Upper lobe of left lung (tissue), 4 donors: Measurements from ENCODE around the gene SEMA3D.

ENCODE experiments used
- POLR2A ChIP-seq, 4 donors: fragments of 450-650 bp; IDR thresholded peaks; one replicate each; pipeline ENCODE4 v1.5.1; 2016 to 2017; ENCODE audit warnings: antibody characterized with exemption in 4 of 4, mild to moderate bottlenecking in 2 of 4
- POLR2AphosphoS5 ChIP-seq, 2 donors: sonication (generic); formaldehyde crosslinking; IDR thresholded peaks; one replicate each; pipeline ENCODE4 v1.5.1; 2017; ENCODE audit warnings: antibody characterized with exemption in 2 of 2
- TF ChIP-seq, protein P1 (sequence below), 6 experiments: fragments of 450-650 bp in 4 of 6; fragments of 200-600 bp in 2 of 6; sonication (generic) in 2 of 6; IDR thresholded peaks; one replicate each; pipeline ENCODE4 v1.5.1; 2016 to 2019; ENCODE audit warnings: antibody characterized with exemption in 6 of 6

DNA sequence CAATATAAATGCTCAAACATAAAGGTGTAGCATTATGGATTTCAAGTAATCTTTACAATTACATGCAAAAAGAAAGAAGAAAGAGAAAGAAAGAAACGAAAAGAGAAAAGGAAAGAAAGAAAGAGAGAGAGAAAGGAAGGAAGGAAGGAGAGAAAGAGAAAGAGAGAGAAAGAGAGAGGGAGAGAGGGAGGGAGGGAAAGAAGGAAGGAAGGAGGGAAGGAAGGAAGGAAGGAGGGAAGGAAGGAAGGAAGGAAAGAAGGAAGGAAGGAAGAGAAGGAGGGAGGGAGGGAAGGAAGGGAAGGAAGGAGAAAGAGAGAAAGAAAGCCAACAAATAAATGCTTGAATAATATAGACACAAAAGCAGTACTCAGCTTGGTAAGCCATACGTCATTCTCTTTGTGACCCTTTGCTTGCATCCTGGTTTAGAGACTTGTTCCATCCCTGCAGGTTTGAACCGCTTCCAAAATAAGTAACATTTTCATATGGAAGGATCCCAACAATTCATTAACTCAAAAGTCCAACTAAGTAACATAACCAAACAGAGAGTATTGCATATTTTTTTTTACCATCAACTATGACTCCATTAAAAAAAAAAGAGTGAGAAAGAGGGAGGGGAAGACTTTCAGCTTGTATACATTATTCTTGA lies 95.8 kb downstream of the SEMA3D start:
- no peak for TF ChIP-seq POLR2AphosphoS5 (IDR thresholded peaks at IDR 0.05)
- TF ChIP-seq POLR2A (IDR thresholded peaks at IDR 0.05) = no peak
- TF ChIP-seq, protein P1, sequence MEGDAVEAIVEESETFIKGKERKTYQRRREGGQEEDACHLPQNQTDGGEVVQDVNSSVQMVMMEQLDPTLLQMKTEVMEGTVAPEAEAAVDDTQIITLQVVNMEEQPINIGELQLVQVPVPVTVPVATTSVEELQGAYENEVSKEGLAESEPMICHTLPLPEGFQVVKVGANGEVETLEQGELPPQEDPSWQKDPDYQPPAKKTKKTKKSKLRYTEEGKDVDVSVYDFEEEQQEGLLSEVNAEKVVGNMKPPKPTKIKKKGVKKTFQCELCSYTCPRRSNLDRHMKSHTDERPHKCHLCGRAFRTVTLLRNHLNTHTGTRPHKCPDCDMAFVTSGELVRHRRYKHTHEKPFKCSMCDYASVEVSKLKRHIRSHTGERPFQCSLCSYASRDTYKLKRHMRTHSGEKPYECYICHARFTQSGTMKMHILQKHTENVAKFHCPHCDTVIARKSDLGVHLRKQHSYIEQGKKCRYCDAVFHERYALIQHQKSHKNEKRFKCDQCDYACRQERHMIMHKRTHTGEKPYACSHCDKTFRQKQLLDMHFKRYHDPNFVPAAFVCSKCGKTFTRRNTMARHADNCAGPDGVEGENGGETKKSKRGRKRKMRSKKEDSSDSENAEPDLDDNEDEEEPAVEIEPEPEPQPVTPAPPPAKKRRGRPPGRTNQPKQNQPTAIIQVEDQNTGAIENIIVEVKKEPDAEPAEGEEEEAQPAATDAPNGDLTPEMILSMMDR (IDR thresholded peaks at IDR 0.05) = no peak
